Measurements from ENCODE around the gene DOCK2. TPM values are rescaled to one million over a fixed set of nuclear protein-coding genes. Genes with fewer than 3 reads are reported as not detected.

Gene DOCK2
- total RNA-seq, 1 experiment from 2014 or later, result not detected

DNA sequence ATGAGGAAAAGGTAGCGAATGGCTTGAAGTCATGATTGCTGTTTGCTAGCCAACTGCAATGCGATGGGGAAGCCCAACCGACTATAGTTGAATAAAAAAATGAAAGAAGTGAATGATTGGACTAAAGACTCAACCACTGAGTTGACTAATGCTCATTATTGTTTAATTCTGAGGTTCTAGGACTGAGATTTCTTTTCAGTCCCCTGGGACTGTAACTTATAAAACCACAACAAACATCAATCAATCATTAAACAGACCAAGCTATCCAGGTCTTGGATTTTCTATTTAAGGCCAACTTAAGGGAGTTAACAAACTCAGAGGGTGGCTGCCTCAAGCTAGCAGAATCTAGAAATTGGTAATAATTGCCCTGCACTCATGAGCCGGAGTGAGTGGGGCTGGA, 154.2 kb downstream of the DOCK2 start:
- no peak for DNase-seq
- peaks cover 7% of the 10 kb centered on the region for H3K36me3 Mint-ChIP-seq (ENCODE audit: insufficient read depth, unreplicated experiment)
- H3K4me1 Mint-ChIP-seq (ENCODE audit: low read depth, unreplicated experiment), result peaks cover 24% of the 10 kb centered on the region
- peaks cover 6% of the 10 kb centered on the region for H3K9me3 Mint-ChIP-seq (ENCODE audit: low read depth, unreplicated experiment)
- TF ChIP-seq CTCF (IDR thresholded peaks at IDR 0.05; ENCODE audit: unreplicated experiment), result no peak
- peaks cover 12% of the 10 kb centered on the region for H3K27me3 Mint-ChIP-seq (ENCODE audit: unreplicated experiment)
- H3K4me3 Mint-ChIP-seq (ENCODE audit: low read depth, unreplicated experiment), result no peak overlapping the region
- CTCF ChIA-PET, result interaction anchor here (0.6 kb wide), 1 partner anchor 114 kb away, joined by 4 read pairs; no protein-coding TSS in a partner anchor
- no TSS peak for BruUV-seq (replicated peaks)
- intact Hi-C loops (cut with micrococcal nuclease; ENCODE audit: unreplicated experiment), result no loop called here
- H3K27ac Mint-ChIP-seq (ENCODE audit: unreplicated experiment), result no peak overlapping the region

DNA sequence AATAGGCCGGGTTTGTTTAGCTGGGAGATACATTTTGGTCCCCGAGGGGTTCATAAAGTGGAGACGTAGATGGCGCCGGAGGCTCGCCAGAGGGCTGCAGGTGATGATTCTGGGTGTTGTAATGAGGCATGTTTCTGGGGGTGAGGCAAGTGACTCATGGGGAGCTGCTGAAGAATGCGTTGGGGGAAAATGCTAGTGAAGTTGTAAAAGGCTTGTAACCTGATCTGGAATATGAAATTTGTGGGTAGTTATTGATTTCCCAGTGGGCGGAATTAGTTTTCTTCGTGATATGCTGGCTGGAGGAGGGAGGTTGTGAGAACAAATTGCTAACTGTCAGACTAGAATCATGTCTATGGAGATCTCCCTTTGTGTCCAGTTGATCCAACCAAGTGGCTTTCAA, 158.3 kb downstream of the DOCK2 start:
- intact Hi-C loops (cut with micrococcal nuclease; ENCODE audit: unreplicated experiment), result loop anchor here (2.0 kb wide), 1 partner anchor 185 kb away; the partner anchor contains the start of gene INSYN2B
- peak; percentile 47 for DNase-seq
- H3K36me3 Mint-ChIP-seq (ENCODE audit: insufficient read depth, unreplicated experiment), result peaks cover 7% of the 10 kb centered on the region
- peaks cover 2% of the 10 kb centered on the region for H3K9me3 Mint-ChIP-seq (ENCODE audit: low read depth, unreplicated experiment)
- peaks cover 12% of the 10 kb centered on the region for H3K4me1 Mint-ChIP-seq (ENCODE audit: low read depth, unreplicated experiment)
- TF ChIP-seq CTCF (IDR thresholded peaks at IDR 0.05; ENCODE audit: unreplicated experiment), result no peak
- CTCF ChIA-PET, result interaction anchor here (0.6 to 1.3 kb wide), 3 partner anchors 12 to 185 kb away, joined by 3 to 4 read pairs (median 3); partner anchors contain the start of gene INSYN2B
- no TSS peak for BruUV-seq (replicated peaks)
- peak overlapping the region; percentile 29 for H3K4me3 Mint-ChIP-seq (ENCODE audit: low read depth, unreplicated experiment)
- H3K27me3 Mint-ChIP-seq (ENCODE audit: unreplicated experiment), result peaks cover 37% of the 10 kb centered on the region
- H3K27ac Mint-ChIP-seq (ENCODE audit: unreplicated experiment), result peak overlapping the region; percentile 18

- H3K4me3 Mint-ChIP-seq (ENCODE audit: low read depth, unreplicated experiment), result no peak overlapping the region
- H3K27ac Mint-ChIP-seq (ENCODE audit: unreplicated experiment), result no peak overlapping the region
- TF ChIP-seq CTCF (IDR thresholded peaks at IDR 0.05; ENCODE audit: unreplicated experiment), result no peak
- H3K4me1 Mint-ChIP-seq (ENCODE audit: low read depth, unreplicated experiment), result peaks cover 12% of the 10 kb centered on the region
- peaks cover 2% of the 10 kb centered on the region for H3K9me3 Mint-ChIP-seq (ENCODE audit: low read depth, unreplicated experiment)
- peaks cover 7% of the 10 kb centered on the region for H3K36me3 Mint-ChIP-seq (ENCODE audit: insufficient read depth, unreplicated experiment)
- BruUV-seq (replicated peaks), result no TSS peak
- CTCF ChIA-PET, result interaction anchor here (0.6 kb wide), 1 partner anchor 1490 kb away, joined by 4 read pairs; no protein-coding TSS in a partner anchor
- intact Hi-C loops (cut with micrococcal nuclease; ENCODE audit: unreplicated experiment), result no loop called here
- DNase-seq, result no peak
- H3K27me3 Mint-ChIP-seq (ENCODE audit: unreplicated experiment), result peaks cover 37% of the 10 kb centered on the region
Observed at GRCh38 chr5:169796731-169797130, 159.7 kb downstream of the DOCK2 start.

GRCh38 chr5:169797577-169797976, 160.5 kb downstream of the DOCK2 start:
- peaks cover 7% of the 10 kb centered on the region for H3K36me3 Mint-ChIP-seq (ENCODE audit: insufficient read depth, unreplicated experiment)
- peaks cover 12% of the 10 kb centered on the region for H3K4me1 Mint-ChIP-seq (ENCODE audit: low read depth, unreplicated experiment)
- peaks cover 37% of the 10 kb centered on the region for H3K27me3 Mint-ChIP-seq (ENCODE audit: unreplicated experiment)
- DNase-seq, result no peak
- intact Hi-C loops (cut with micrococcal nuclease; ENCODE audit: unreplicated experiment), result no loop called here
- CTCF ChIA-PET, result interaction anchor here (1.3 kb wide), 1 partner anchor 183 kb away, joined by 3 read pairs; the partner anchor contains the start of gene INSYN2B
- H3K9me3 Mint-ChIP-seq (ENCODE audit: low read depth, unreplicated experiment), result peaks cover 2% of the 10 kb centered on the region
- no peak for TF ChIP-seq CTCF (IDR thresholded peaks at IDR 0.05; ENCODE audit: unreplicated experiment)
- H3K4me3 Mint-ChIP-seq (ENCODE audit: low read depth, unreplicated experiment), result no peak overlapping the region
- no peak overlapping the region for H3K27ac Mint-ChIP-seq (ENCODE audit: unreplicated experiment)
- BruUV-seq (replicated peaks), result no TSS peak

Data from Calu3 (cell line).